Forelimb muscle (tissue), 1 donor: ENCODE results near the gene ZNRF3. TPM values are rescaled to one million over a fixed set of nuclear protein-coding genes. Genes with fewer than 3 reads are reported as not detected.
A peak's percentile ranks its signal among the peaks of the same experiment; 100 is the strongest.
"Not testable (repeated sequence)": the region's sequence is repeated elsewhere in the genome, so short reads cannot be mapped to it uniquely, and the experiment has no call there.

Experiments
- DNase-seq: peaks from one replicate; pipeline ENCODE4 v3.0.0-alpha.2; 2013; ENCODE audit warnings: low read depth
- polyA plus RNA-seq: library from polyadenylated mRNA; unstranded; fragments of 120-200 nt; gene quantifications from one replicate; pipeline ENCODE4 v1.2.1, GENCODE V29; 2013; ENCODE audit not compliant: insufficient read length

Gene ZNRF3
- polyA plus RNA-seq, 1 donor: 9.7 TPM

DNA sequence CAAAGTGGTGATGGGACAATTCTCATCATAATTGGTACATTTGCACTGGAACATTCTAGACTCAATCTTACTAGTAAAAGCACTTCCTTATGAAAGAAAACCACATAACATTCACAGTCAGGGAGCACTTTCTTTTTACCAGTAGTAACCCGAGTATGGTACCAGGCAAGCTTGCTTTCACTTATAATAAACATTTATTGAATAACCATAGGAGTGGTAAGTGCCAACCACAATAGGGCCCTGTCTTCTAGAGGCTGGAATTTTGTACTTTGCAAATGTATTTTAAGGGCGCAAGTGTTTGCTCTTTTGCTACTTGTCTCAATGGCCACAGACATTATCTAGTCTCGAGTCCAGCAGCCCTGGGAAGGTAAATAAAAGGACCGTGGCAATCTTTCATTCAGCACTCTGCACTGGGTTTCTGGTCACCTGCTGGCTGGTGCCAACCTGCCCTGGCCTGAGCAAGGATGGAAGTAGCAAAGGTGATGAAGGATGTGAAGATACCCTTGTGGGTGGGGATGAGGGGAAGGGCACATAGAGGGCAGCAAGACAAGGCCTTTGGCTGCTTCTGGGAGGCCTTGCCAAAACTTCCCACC is 154.1 kb downstream of the ZNRF3 start:
- DNase-seq: no peak

DNA sequence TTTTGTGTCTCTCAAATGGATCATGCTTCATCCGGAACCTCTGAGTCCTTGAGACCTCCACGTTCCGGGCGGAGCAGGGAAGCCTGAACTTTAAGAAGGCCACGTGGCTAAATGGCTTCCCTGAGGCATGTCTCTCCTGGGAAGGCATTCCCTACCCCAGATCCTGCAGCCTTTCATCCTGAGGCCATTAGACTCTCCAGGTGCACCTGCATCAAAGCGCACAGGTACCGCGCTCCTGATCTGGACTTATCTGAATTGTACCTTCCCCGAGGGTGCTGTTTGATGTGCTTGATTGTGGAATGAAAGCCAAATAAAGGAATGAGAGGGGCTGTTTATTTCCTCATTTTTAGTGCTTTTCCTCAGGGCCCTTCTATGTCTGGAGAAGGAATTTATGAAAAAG is 155.8 kb downstream of the ZNRF3 start:
- DNase-seq: no peak

DNA sequence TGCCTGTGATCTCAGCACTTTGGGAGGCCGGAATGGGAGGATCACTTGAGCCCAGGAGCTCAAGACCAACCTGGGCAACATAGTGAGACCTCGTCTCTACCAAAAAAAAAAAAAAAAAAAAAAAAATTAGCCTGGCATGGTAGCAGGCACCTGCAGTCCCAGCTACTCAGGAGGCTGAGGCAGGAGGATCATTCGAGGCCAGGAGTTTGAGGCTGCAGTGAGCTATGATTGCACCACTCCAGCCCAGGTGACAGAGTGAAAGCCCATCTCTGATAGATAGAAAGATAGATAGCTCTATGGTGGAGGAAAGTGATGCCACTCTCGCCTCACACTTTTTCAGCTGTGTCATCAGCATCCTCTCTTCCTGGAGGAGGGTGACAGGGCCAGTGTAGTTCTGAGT is 156.3 kb downstream of the ZNRF3 start:
- DNase-seq: not testable (repeated sequence)

DNA sequence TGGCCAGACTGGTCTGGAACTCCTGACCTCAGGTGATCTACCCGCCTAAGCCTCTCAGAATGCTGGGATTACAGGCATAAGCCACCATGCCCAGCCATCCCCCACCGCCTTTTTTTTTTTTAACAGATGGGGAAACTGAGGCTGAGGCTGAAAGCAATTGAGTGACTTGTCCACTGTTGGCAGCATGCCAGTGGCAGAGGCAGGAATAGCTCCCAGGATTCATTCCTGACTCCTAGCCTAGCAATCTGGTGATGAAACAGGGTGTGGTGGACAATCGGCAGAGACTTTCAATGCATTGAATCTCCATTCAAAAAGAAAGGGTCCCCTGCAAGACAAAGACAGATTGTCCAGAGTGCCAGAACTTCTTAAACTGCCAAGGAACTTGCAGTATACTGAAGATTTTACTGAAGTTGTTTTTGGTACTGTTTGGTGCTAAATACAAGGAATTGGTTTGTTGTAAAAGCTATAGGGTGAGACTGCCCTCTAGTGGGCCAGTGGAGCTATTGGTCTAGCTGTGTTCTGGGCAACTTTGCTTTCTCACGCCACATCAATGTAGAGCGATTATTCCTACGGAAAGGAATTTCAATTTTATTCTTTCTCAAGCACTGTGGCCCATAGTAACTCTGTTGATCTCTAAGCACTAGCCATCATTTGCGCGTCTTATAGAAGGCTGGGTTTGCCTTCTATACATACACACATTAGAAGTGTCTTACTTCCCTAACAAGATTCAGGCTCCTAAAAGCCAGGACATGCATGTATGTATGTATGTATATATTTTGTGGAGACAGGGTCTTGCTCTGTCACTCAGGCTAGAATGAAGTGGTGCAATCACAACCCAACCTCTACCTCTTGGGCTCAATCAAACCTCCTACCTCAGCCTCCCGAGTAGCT is 157.3 kb downstream of the ZNRF3 start:
- peak; percentile 62 for DNase-seq

DNA sequence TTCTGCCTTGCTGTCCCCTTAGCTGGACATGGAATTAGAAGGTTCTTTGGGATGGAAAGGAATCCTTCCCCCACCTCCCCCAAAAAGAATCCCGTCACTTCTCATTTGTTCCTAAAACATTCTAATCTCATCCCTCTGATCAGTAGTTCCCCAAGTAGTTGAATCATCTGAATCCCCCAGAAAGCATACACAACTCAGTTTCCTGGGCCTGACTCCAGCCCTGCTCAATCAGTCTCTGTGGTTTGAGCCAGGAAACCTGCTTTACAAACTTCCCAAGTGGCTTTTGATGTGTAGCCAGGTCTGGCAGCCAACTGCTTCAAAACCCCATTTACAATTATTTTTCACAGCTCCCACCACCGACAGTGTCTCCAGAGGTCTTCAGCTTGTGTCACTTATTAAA is 158.0 kb downstream of the ZNRF3 start:
- no peak for DNase-seq

DNA sequence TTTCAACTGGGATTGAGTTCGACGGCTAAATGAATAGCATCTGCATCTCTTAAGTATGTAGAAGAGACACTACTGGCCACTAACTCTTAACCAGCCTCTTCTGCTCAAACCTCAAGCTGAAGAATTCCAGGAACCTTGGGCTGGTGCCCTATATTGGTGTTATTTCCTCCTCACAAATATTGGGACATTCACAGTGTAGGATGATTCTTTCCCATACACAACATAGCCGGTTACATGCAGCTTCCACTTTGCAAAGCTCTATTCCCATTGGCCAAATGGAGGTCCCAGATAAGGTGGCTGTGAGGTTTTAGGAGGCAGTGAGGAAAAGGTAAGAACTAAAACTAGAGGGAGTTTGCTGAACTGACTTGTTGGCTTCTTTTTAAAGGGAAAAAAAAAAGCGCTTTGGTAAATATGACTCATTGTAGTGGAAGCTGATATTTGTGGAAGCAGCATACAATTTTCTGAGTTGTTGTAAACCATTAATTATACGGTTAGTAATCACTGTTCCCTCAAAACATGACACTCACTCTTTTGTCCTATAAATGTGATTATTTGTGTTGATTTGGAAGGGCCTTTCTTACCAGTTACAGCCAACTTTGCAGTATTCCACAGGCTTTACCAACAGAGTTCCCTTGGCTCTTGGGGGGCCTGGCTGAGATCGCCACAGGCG is 160.7 kb downstream of the ZNRF3 start:
- no peak for DNase-seq

DNA sequence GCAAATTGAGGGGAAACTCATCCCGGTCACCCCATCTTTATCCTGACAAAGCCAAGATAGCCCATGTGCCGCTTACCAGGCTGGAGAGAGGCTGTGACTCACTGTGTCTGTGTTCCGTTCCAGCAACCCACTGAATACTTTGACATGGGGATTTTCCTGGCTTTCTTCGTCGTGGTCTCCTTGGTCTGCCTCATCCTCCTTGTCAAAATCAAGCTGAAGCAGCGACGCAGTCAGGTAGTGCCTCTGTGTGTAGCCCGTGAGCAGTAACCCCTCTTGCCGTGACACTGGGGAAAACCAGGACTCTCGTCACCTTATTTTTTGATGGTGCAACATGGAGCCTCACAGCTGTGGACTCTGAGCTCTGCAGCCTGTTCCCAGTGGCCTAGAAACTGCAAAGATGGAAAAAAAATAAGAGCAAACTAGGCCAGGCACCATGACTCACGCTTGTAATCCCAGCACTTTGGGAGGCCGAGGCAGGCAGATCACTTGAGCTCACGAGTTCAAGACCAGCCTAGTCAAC is 161.3 kb downstream of the ZNRF3 start:
- no peak for DNase-seq

DNA sequence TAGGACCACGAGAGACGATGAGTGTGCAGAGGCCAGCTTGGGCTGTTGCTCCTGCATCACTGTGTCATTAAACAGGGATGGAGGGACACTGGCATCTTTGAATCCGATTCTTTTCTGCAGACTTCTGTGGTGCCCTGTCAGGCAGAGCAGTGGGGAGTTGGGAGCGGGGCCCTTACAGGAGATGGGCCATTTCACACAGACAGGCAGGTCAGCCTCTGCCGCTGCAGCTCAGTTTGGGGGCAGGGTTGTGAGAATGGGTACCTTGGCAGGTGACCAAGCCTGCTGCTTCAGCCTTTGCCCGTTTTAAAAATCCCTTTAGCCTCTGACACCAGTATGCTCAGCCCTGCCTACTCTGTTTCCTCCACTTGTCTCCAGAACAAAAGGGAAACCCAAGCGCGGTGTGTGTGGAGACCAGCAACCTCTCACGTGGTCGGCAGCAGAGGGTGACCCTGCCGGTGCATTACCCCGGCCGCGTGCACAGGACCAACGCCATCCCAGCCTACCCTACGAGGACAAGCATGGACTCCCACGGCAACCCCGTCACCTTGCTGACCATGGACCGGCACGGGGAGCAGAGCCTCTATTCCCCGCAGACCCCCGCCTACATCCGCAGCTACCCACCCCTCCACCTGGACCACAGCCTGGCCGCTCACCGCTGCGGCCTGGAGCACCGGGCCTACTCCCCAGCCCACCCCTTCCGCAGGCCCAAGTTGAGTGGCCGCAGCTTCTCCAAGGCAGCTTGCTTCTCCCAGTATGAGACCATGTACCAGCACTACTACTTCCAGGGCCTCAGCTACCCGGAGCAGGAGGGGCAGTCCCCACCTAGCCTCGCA is 165.7 kb downstream of the ZNRF3 start:
- no peak for DNase-seq

DNA sequence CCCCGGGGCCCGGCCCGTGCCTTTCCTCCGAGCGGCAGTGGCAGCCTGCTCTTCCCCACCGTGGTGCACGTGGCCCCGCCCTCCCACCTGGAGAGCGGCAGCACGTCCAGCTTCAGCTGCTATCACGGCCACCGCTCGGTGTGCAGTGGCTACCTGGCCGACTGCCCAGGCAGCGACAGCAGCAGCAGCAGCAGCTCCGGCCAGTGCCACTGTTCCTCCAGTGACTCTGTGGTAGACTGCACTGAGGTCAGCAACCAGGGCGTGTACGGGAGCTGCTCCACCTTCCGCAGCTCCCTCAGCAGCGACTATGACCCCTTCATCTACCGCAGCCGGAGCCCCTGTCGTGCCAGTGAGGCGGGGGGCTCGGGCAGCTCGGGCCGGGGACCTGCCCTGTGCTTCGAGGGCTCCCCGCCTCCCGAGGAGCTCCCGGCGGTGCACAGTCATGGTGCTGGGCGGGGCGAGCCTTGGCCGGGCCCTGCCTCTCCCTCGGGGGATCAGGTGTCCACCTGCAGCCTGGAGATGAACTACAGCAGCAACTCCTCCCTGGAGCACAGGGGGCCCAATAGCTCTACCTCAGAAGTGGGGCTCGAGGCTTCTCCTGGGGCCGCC is 166.4 kb downstream of the ZNRF3 start:
- no peak for DNase-seq

DNA sequence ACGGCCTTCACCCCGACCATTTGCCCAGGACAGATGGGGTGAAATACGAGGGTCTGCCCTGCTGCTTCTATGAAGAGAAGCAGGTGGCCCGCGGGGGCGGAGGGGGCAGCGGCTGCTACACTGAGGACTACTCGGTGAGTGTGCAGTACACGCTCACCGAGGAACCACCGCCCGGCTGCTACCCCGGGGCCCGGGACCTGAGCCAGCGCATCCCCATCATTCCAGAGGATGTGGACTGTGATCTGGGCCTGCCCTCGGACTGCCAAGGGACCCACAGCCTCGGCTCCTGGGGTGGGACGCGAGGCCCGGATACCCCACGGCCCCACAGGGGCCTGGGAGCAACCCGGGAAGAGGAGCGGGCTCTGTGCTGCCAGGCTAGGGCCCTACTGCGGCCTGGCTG is 167.1 kb downstream of the ZNRF3 start:
- no peak for DNase-seq

DNA sequence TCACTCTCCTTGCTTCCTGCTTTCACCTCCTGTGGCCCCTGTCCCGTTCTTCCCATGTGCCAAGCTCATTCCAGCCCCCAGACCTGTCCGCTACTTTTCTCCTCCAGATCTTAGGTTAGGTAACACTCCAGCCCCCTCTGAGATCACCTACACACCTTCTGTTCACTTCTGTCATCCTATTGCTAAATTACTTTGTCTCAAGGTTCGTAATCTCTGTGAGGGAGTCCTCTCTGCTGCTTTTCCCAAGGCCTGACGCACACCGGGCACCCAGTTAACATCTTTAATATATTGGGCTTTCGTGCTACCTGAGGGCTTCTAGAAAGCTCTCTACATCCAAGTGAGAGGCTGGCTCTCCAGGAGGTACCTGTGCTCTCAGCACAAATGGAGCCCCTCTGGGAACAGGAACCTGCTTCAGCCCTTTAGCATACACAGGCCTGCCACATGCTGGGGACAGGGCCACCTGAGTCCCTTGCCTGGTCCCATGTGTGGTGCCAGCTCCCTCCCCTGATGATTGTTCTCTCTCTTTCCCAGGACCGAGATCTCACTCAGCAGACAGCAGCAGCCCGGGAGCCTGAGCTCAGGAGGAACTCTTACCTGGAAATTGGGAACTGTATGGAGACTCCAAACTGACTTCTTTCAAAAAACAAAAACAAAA is 169.8 kb downstream of the ZNRF3 start:
- DNase-seq: no peak

DNA sequence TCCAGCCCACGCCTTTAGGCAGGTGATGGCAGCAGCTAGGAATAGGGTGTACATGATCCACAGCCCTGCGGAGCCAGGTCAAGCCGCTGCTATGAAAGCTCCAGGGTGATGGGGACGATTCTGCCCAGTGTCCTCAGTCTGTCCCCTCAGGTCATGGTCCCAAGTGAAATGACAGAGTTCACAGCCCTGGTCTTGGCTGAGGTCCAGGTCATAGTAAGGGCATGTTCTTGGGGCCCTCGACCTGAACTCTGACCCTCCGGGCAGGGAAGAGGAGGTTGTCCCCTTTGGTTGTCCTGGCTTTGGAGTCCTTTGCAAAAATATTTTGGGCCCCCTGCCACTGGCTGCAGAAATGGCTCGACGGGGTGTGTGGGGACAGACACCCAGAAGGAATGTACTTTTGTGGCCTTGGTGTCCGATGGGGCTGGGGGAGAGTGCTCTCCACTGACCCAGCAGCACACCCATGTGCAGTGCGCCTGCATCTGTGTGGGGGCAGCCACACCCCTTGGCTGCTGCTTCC is 170.9 kb downstream of the ZNRF3 start:
- no peak for DNase-seq

DNA sequence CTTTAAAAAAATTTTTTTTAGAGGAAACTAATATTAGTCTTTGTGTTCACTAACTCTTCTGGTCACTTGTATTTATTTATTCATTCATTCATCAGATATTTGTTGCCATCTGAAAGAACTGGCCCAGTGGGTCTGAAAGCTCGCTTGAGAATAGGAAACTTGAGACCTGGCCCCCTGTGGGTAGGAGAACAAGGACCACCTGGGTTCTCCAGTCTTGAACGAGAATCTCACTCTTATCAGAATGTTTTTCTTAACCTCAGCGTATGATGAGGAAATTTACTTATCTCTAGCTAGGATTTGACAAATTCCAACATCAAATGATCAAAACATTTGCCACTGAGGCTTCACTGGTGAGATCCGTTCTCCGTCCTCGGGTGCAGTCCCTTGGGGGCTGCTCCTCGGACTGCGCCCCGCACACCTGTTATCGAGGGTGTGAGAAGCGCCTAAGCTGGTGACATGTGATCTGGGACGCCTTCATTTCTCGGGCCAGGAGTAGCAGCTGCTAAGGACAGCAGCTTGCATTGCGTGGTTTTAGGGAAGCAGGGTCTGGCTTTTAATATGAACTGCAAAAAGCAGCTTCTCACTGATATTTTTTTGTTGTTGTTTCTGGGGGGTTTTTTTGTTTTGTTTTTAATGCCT is 171.9 kb downstream of the ZNRF3 start:
- DNase-seq: no peak

DNA sequence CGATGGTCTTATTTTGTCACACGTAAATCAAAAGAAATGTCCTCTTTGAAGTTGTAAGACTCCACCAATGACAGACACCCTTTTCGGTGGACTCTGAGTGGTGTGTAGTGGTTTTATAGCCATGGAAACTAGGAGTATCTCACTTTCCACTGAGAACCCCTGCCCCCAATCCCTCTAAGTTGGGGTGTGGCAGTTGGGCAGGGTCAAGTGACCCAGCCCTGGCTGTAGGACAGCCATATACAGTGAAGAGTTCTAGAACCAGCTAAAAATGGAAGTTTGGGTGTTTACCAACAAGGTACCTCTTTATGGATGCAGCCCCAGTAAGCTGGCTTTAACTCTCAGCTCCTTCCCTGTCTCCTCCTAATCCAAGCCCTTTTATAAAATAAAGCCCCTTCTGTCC is 173.1 kb downstream of the ZNRF3 start:
- DNase-seq: no peak

DNA sequence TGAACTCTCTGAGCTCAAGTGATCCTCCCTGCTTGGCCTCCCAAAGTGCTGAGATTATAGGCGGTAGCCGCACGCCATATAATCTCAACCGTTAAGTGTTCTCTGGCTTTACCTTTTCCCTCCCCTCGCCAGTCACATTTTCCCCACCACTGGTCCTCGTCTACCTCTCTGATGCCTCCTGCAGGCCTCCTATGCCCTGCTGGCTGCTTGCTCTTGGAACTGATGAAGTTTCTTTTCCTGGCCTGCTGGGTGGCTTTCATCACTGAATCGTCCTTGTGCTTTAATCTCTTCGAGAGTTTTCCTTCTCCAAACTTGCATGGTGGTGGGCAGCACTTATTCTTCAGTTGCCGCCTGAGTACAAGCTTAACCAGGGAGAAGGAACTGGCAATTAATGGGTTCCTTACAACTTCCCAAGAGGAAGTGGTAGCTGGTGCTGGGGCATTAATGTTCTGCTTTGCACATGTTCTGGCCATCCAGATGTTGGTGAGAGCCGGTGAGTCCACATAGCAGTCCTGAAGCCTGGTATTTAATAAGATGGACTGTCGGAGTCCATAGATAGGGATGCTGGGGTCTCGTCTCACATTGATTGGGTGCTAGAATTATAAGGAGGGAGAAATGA is 177.0 kb downstream of the ZNRF3 start:
- no peak for DNase-seq

DNA sequence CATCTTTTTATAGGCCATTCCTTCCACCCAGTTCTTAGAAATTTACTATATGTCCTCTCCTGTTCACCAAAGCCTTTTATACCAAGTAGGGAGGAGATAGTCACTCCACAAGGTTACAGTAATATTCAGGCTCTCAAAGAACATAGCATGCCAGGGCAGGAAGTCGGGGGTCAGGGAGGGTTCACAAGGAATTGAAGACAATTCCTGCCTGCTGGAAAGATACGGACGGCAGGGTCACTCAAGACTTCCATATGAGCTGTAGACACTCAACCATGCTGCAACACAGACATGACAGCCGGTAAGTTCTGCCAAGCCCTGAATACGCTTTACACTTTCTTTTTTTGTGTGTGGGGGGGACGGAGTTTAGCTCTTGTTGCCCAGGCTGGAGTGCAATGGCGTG is 177.6 kb downstream of the ZNRF3 start:
- no peak for DNase-seq

DNA sequence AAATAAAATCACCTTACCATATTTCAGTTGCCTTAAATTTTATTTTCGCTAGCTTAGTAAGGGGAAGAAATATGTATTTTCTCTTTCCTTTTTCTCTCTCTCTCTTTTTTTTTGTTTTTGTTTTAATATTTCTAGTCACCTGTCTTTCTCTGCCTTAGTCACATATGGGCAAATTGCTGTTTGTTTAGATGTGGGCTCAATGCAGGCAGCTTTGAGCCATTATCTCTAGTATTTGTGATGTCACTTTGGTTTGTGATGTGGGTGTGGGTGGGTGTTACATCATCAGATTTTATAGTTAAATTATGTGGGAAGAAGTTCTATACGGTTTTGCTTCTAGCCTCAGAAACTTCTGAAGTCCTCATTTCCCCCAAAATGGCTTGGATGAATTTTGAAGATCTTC is 178.4 kb downstream of the ZNRF3 start, which contains the start of gene C22orf31:
Gene C22orf31, minus strand, starts transcription at position 59 of the 400 bp plus-strand sequence. Its CDS starts 39 bp downstream, at position 20.
- no peak for DNase-seq

DNA sequence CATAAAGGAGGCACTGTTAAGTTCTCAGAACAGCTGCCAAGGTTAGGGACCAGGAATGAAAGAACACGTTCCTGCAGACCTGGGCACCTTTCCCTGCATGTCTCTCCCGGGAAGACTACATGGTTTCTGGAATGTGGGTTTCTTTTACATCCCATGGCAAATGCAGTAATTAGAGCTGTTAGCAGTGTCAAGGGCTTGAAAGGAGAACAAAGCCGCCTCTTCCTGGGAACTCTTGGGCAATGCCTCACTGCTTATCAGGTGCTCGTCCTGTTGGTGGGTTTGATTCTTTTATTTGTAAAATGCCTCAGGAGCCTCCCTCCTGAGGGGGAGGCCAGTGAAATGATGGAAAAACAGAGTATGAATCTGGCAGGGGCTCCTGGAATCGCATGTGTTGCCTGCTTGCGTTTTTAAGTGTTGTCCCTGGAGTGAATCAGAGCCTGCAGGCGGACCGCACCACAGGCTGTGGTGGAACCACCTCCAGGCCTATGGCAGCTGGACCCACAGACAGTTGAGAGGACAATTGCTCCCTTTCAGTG is 179.0 kb downstream of the ZNRF3 start:
- no peak for DNase-seq
